Liver (tissue), 9 donors: ENCODE data around the gene CCDC187. TPM values are rescaled to one million over a fixed set of nuclear protein-coding genes. Genes with fewer than 3 reads are reported as not detected.

Experiments
- DNase-seq: peaks from one replicate; pipeline ENCODE4 v3.0.0-alpha.2; 2017; ENCODE audit warnings: low spot score
- H3K27ac ChIP-seq, 2 donors: one replicate each; pipeline ENCODE4 v1.7.0; 2013; ENCODE audit warnings: inconsistent platforms in 2 of 2, low read length in 2 of 2, control low read depth in 1 of 2, low read depth in 1 of 2, mild to moderate bottlenecking in 1 of 2
- H3K27me3 ChIP-seq, 4 donors: one replicate each; pipeline versions ENCODE4 v1.6.1 to v1.7.0; 2013; ENCODE audit warnings: low read length in 3 of 4, inconsistent platforms in 1 of 4, mild to moderate bottlenecking in 1 of 4, moderate library complexity in 1 of 4; ENCODE audit not compliant: control insufficient read depth in 4 of 4, insufficient read depth in 4 of 4
- H3K36me3 ChIP-seq, 4 donors: one replicate each; pipeline versions ENCODE4 v1.6.1 to v1.7.0; 2013; ENCODE audit warnings: low read length in 3 of 4, mild to moderate bottlenecking in 3 of 4, low read depth in 1 of 4, moderate library complexity in 1 of 4; ENCODE audit not compliant: control insufficient read depth in 4 of 4, insufficient read depth in 3 of 4
- H3K4me1 ChIP-seq, 4 donors: one replicate each; pipeline versions ENCODE4 v1.6.1 to v1.7.0; 2013; ENCODE audit warnings: low read length in 3 of 4, mild to moderate bottlenecking in 3 of 4, moderate library complexity in 1 of 4; ENCODE audit not compliant: control insufficient read depth in 4 of 4, insufficient read depth in 4 of 4
- H3K4me3 ChIP-seq, 3 donors: one replicate each; pipeline versions ENCODE4 v1.6.1 to v1.7.0; 2013; ENCODE audit warnings: low read length in 3 of 3, control low read depth in 1 of 3, low read depth in 1 of 3, mild to moderate bottlenecking in 1 of 3
- H3K9ac ChIP-seq, 2 donors: one replicate each; pipeline ENCODE4 v1.7.0; 2013; ENCODE audit warnings: low read length in 2 of 2, mild to moderate bottlenecking in 2 of 2, moderate library complexity in 2 of 2, control low read depth in 1 of 2, low read depth in 1 of 2
- H3K9me3 ChIP-seq, 4 donors: one replicate each; pipeline versions ENCODE4 v1.6.1 to v1.7.0; 2013; ENCODE audit warnings: low read length in 3 of 4; ENCODE audit not compliant: control insufficient read depth in 4 of 4
- ATF3 ChIP-seq: IDR thresholded peaks from 2 replicates; pipeline ENCODE4 v1.6.1; 2016; ENCODE audit warnings: antibody characterized with exemption
- EGR1 ChIP-seq, 2 donors: IDR thresholded peaks; 2 replicates each; pipeline ENCODE4 v1.6.1; 2016 to 2018; ENCODE audit warnings: antibody characterized with exemption in 2 of 2, low read depth in 2 of 2
- FOXA1 ChIP-seq: IDR thresholded peaks from 2 replicates; pipeline ENCODE4 v1.6.1; 2016; ENCODE audit warnings: antibody characterized with exemption
- GABPA ChIP-seq, 2 donors: IDR thresholded peaks in 1 of 2; conservative IDR thresholded peaks in 1 of 2; 2 replicates each; pipeline ENCODE4 v1.6.1; 2016; ENCODE audit warnings: antibody characterized with exemption in 2 of 2, mild to moderate bottlenecking in 1 of 2, moderate library complexity in 1 of 2
- JUND ChIP-seq, 2 donors: IDR thresholded peaks; 2 replicates each; pipeline ENCODE4 v1.6.1; 2016; ENCODE audit warnings: antibody characterized with exemption in 2 of 2
- MAX ChIP-seq: IDR thresholded peaks from 2 replicates; pipeline ENCODE4 v1.6.1; 2016; ENCODE audit warnings: antibody characterized with exemption
- NR2F2 ChIP-seq: IDR thresholded peaks from 2 replicates; pipeline ENCODE4 v1.6.1; 2016; ENCODE audit warnings: antibody characterized with exemption
- RAD21 ChIP-seq, 2 donors: IDR thresholded peaks; 2 replicates each; pipeline ENCODE4 v1.6.1; 2016; ENCODE audit warnings: antibody characterized with exemption in 2 of 2, mild to moderate bottlenecking in 2 of 2
- TAF1 ChIP-seq: conservative IDR thresholded peaks from 2 replicates; pipeline ENCODE4 v1.6.1; 2016; ENCODE audit warnings: antibody characterized with exemption, mild to moderate bottlenecking
- YY1 ChIP-seq: IDR thresholded peaks from 2 replicates; pipeline ENCODE4 v1.6.1; 2016; ENCODE audit warnings: antibody characterized with exemption, mild to moderate bottlenecking
- WGBS: extraction: QIAGEN DNeasy Blood & Tissue Kit; methylation state at CpG from one replicate; pipeline ENCODE4 v1.1.7; 2013; 5-methylcytosine and 5-hydroxymethylcytosine counted together
- polyA plus RNA-seq, 2 donors: library from polyadenylated mRNA; stranded (reverse) in 1 of 2; unstranded in 1 of 2; fragments of 200-250 nt in 1 of 2; fragments of >200 nt in 1 of 2; fragmentation: Nextera tagmentation in 1 of 2; extraction: Ambion mirVana in 1 of 2; gene quantifications; one replicate each; pipeline versions ENCODE4 v1.2.1 to v1.2.3, GENCODE V29; 2013 to 2015
- total RNA-seq, 2 donors: library from RNA; depleted of rRNA; stranded (reverse); fragments of >200 nt; gene quantifications; one replicate each; pipeline ENCODE4 v1.2.3, GENCODE V29; 2014
- TF ChIP-seq, protein P1 (sequence below): IDR thresholded peaks from 2 replicates; pipeline ENCODE4 v1.6.1; 2016; ENCODE audit warnings: antibody characterized with exemption, mild to moderate bottlenecking
- TF ChIP-seq, protein P2 (sequence below): fragments of 150-350 bp; IDR thresholded peaks from 2 replicates; pipeline ENCODE4 v1.5.1; 2017; ENCODE audit warnings: improper control_type of control experiment, low read depth, low read length; ENCODE audit not compliant: missing input control
- donor health status: healthy.
- donor health status: healthy.
- donor health status: healthy.
- donor health status: healthy.
- donor health status: healthy.

Gene CCDC187
- total and polyA plus RNA-seq, 4 donors: 0.05 TPM; not detected in 3

- no peak overlapping the region for H3K4me3 ChIP-seq
- H3K27me3 ChIP-seq: no peaks in the 10 kb centered on the region
- DNase-seq: no peak
- H3K4me1 ChIP-seq: peaks cover 0 to 12% (median 0%) of the 10 kb centered on the region in 4 donors
- no peak overlapping the region for H3K27ac ChIP-seq
- no peaks in the 10 kb centered on the region for H3K9me3 ChIP-seq
- 66% methylated on average over 7 of the region's 7 CpGs for WGBS
- no peak overlapping the region for H3K9ac ChIP-seq
- no peaks in the 10 kb centered on the region for H3K36me3 ChIP-seq
- TF ChIP-seq, protein P1, sequence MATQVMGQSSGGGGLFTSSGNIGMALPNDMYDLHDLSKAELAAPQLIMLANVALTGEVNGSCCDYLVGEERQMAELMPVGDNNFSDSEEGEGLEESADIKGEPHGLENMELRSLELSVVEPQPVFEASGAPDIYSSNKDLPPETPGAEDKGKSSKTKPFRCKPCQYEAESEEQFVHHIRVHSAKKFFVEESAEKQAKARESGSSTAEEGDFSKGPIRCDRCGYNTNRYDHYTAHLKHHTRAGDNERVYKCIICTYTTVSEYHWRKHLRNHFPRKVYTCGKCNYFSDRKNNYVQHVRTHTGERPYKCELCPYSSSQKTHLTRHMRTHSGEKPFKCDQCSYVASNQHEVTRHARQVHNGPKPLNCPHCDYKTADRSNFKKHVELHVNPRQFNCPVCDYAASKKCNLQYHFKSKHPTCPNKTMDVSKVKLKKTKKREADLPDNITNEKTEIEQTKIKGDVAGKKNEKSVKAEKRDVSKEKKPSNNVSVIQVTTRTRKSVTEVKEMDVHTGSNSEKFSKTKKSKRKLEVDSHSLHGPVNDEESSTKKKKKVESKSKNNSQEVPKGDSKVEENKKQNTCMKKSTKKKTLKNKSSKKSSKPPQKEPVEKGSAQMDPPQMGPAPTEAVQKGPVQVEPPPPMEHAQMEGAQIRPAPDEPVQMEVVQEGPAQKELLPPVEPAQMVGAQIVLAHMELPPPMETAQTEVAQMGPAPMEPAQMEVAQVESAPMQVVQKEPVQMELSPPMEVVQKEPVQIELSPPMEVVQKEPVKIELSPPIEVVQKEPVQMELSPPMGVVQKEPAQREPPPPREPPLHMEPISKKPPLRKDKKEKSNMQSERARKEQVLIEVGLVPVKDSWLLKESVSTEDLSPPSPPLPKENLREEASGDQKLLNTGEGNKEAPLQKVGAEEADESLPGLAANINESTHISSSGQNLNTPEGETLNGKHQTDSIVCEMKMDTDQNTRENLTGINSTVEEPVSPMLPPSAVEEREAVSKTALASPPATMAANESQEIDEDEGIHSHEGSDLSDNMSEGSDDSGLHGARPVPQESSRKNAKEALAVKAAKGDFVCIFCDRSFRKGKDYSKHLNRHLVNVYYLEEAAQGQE: no peak
- TF ChIP-seq TAF1 (no peak), ATF3 (no peak), GABPA (IDR thresholded peaks at IDR 0.05 in 1 of 2, conservative IDR thresholded peaks at IDR 0.05 in 1 of 2) (no peak), FOXA1 (no peak)
Measured at GRCh38 chr9:136299541-136299940, 4.4 kb downstream of the CCDC187 start.

GRCh38 chr9:136299116-136299515, 4.8 kb downstream of the CCDC187 start:
- 85% methylated on average over 18 of the region's 18 CpGs for WGBS
- H3K27ac ChIP-seq: no peak overlapping the region
- no peaks in the 10 kb centered on the region for H3K36me3 ChIP-seq
- no peaks in the 10 kb centered on the region for H3K9me3 ChIP-seq
- DNase-seq: no peak
- no peak overlapping the region for H3K9ac ChIP-seq
- no peaks in the 10 kb centered on the region for H3K27me3 ChIP-seq
- H3K4me1 ChIP-seq: peaks cover 0 to 12% (median 0%) of the 10 kb centered on the region in 4 donors
- H3K4me3 ChIP-seq: no peak overlapping the region
- TF ChIP-seq GABPA (IDR thresholded peaks at IDR 0.05 in 1 of 2, conservative IDR thresholded peaks at IDR 0.05 in 1 of 2): no peak
- no peak for TF ChIP-seq NR2F2
- no peak for TF ChIP-seq EGR1 (IDR thresholded peaks at IDR 0.05; ENCODE audit: low read depth in 2 of 2)
- TF ChIP-seq FOXA1: no peak
- no peak for TF ChIP-seq ATF3
- TF ChIP-seq, protein P1: no peak
- no peak for TF ChIP-seq MAX
- no peak for TF ChIP-seq JUND (IDR thresholded peaks at IDR 0.05)
- TF ChIP-seq, protein P2, sequence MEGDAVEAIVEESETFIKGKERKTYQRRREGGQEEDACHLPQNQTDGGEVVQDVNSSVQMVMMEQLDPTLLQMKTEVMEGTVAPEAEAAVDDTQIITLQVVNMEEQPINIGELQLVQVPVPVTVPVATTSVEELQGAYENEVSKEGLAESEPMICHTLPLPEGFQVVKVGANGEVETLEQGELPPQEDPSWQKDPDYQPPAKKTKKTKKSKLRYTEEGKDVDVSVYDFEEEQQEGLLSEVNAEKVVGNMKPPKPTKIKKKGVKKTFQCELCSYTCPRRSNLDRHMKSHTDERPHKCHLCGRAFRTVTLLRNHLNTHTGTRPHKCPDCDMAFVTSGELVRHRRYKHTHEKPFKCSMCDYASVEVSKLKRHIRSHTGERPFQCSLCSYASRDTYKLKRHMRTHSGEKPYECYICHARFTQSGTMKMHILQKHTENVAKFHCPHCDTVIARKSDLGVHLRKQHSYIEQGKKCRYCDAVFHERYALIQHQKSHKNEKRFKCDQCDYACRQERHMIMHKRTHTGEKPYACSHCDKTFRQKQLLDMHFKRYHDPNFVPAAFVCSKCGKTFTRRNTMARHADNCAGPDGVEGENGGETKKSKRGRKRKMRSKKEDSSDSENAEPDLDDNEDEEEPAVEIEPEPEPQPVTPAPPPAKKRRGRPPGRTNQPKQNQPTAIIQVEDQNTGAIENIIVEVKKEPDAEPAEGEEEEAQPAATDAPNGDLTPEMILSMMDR: no peak
- TF ChIP-seq YY1: no peak
- no peak for TF ChIP-seq RAD21 (IDR thresholded peaks at IDR 0.05)
